GM12801 (cell line): ENCODE data around the gene C17orf50.
A peak's percentile ranks its signal among the peaks of the same experiment; 100 is the strongest.

ENCODE experiments used
- TF ChIP-seq, protein P1 (sequence below): IDR thresholded peaks from one replicate; pipeline ENCODE4 v1.5.1; 2011; ENCODE audit warnings: control low read depth; ENCODE audit not compliant: insufficient read length; ENCODE audit errors: extremely low read depth

Gene C17orf50

DNA sequence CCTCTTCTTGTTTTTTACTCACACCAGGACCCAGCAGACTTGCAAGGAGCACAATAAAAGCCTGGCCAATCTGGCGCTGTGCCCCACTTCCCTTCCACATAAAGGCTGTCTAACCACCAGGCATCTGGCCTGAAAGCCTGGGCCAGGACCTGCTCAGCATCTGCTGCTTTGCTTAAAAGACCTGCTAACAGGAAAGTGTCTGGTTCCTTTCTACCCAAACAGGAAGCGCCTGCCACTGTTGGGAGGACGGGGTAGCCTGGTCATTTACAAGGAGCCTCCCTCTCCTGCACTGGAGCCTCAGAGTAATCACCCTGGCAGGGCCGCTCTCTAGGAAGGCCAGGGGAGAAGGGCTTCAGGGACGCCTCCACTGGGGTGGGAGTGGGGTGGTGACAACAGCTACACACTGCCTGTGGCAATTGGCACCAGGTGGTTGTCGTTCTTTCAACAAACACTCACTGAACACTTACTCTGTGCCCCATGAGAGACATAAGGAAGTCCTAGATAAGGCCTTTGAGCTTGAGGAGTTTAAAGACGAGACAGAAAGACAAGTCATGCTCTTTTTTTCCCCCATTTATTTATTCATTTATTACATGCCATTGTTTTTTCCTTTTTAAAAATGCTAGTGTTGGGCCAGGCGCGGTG is 41.0 kb downstream of the C17orf50 start:
- TF ChIP-seq, protein P1, sequence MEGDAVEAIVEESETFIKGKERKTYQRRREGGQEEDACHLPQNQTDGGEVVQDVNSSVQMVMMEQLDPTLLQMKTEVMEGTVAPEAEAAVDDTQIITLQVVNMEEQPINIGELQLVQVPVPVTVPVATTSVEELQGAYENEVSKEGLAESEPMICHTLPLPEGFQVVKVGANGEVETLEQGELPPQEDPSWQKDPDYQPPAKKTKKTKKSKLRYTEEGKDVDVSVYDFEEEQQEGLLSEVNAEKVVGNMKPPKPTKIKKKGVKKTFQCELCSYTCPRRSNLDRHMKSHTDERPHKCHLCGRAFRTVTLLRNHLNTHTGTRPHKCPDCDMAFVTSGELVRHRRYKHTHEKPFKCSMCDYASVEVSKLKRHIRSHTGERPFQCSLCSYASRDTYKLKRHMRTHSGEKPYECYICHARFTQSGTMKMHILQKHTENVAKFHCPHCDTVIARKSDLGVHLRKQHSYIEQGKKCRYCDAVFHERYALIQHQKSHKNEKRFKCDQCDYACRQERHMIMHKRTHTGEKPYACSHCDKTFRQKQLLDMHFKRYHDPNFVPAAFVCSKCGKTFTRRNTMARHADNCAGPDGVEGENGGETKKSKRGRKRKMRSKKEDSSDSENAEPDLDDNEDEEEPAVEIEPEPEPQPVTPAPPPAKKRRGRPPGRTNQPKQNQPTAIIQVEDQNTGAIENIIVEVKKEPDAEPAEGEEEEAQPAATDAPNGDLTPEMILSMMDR, result no peak

DNA sequence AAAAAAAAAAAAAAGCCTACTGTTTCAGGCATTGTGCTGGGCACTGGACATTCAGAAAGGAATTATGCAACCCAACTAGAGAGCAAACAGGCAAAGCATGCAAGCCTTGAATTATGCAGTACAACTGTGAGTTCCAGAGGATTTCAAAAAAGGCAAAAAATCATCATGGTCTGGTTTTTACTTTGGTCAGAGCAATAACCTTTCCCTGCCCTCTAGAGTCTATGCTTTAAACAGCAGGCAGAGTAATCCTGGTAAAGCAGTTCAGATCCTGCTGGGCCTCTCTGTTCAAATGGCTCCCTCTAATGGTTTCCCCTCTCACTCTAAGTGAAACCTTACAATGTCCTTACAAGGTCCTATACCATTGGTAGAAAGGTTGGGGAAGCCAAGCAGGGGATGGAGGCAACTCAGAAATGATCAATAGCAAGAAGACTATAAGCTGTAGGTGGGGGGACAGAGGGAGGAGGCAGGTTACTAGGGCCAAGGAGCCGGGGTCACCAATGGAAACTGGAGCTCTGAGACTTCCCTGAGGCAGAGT is 44.0 kb downstream of the C17orf50 start:
- TF ChIP-seq, protein P1, result peak; percentile 76

DNA sequence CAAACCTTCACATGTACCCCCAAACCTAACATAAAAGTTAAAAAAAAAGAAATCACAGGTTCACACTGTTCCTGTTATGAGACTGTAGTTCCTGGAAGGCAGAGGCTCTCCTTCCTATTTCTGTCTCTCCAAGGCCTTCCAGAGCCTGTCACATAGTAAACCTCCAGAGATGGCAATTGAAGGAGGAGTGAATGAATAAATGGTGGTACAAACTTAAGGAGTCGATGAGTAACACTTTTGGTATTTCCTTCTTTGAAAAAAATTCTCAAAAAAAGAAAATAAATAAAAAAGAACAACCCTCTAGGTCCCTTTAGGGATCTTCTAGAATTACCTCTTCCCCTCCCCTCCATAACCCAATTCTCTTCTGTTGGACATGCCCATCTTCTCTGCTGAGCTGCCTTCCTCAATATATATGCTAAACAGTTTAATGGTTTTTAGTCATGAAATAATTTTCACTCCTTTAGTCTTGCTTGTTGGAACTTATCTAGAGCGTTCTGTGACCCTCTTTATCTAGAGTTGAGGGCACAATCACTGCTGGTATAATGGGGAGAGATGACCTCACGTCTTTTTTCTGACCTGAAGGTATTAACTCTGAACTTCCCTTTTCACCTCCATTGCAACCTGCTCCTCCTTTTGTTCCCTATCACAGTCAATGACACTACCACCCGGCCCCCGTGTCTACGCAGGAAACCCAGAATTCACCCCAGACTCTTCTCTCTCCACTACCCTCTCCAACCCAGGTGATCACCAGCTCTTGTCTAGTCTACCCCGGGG is 46.9 kb downstream of the C17orf50 start:
- TF ChIP-seq, protein P1, result no peak

DNA sequence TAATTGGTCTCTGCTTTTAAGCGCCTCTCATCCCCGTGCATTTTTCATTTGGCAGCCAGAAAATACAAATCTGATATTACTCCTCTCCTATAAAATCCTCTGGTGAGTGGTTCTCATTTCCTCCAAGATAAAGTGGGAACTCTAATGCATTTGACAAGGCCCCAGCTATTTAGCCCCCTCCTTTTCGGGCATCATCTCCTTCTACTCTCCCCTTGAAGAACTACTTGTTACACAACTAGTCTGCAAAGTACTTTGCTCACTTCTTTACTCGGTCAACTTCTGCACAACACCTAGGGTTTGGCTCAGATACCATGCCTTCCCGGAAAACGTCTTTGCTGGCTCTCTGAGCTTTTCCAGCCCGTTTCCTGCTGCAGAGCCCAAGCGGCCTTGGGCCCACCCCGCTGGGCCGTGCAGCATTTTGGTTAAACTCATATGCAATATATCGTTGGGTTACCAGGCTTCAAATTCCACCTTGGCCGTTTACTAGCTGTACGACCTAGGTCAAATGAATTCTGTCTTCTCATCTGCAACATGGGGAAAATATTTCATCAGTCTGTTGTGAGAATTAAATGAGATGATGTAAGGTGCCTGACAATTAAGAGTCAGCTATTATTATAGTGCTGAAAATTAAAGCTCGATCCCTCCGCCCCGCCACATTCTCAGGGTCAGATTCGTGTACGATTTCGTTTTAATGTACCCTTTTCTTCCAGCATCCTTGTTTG is 47.7 kb downstream of the C17orf50 start:
- TF ChIP-seq, protein P1, result no peak

DNA sequence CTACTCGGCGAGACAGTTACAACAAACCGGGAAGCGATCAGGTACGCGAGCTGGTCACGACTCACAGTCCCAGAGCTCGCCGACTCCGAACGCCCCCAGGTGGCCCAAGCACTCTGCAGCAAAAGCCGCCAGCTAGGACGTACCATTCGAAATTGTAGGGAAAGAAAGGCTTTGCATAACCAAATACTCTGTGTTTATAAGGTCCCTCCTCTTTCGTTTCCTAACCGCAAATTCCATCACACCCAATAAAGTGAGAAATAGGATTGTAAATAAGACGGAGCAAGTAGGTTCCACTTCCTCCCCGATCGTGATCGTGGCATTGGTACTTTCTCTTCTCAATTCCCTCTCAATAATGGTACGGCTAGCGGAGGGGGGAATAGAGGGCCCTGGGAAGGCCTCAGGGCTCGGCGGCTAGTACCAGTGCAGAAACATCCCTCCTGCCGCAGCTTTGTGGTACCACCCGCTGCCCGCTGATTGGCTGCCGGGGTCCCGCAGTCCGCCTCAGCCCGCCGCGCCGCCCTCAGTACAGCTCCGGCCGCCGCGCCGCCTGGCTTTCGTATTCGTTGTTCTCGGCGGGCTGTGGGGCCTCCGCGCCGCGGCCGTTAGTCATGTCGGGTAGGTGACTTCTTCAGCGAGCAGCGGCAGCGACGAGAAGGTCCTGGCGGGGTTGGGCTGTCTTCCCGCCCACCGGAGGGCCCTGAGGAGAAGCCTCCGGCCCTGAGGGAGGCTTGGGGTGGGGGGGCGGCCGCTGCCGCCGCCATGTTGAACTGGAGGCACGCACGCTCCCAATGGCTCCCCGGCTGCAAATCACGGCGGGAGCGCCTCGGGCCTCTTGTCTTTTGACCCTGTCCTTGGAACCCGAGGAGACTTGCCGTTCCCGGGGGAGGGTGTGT is 48.5 kb downstream of the C17orf50 start, which contains the start of gene TAF15:
Gene TAF15 (plus strand): TSS at position 523 of the 893 bp plus-strand sequence. CDS start 86 bp downstream, at position 609.
- TF ChIP-seq, protein P1, result no peak

DNA sequence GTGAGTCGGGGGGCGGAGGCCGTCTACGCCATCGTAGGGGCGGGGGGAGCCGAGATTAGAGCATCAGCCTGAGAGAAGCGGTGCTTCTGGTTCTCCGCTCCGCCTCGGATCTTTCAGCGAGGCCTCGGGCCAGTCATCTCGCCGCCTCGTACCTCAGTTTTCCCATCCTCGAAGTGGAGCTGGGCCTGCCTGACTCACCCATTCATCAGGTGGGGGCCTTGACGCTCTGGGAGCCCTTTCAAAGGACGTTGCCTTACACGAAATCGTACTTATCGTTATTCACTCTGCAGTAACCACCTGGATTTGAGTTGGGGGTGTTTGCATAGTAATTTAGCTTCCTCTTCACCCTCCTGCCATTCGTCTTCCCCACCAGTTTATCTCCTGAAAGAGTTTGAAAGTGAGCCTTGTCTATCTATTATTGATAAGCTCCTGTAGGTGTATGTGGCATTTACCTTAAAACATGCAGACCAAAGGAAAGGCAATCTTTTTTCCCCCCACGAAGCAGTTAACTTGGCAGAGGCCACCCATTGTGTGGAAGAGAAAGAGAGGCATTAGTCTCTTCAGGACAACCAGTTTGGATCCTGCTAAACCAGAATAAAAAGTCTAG is 49.3 kb downstream of the C17orf50 start:
- TF ChIP-seq, protein P1, result no peak
